ENCODE data around the gene NLN.
"Not testable (repeated sequence)": the region's sequence is repeated elsewhere in the genome, so short reads cannot be mapped to it uniquely, and the experiment has no call there.

Gene NLN

GRCh38 chr5:65732046-65732445 is 10.0 kb downstream of the NLN start:
- not testable (repeated sequence) for DNase-seq, ATAC-seq

GRCh38 chr5:65734196-65734775 is 12.3 kb downstream of the NLN start:
- not testable (repeated sequence) for ATAC-seq, DNase-seq

- no peak for ATAC-seq
- no peak for DNase-seq
Observed at GRCh38 chr5:65734921-65735320, 12.9 kb downstream of the NLN start.

- ATAC-seq (no peak), DNase-seq (no peak)
Observed at GRCh38 chr5:65736011-65736410, 14.0 kb downstream of the NLN start.

- DNase-seq (no peak), ATAC-seq (no peak)
Observed at GRCh38 chr5:65737842-65738241, 15.8 kb downstream of the NLN start.

- ATAC-seq (no peak), DNase-seq (no peak)
Observed at GRCh38 chr5:65738305-65738704, 16.3 kb downstream of the NLN start.

GRCh38 chr5:65739162-65739561 is 17.2 kb downstream of the NLN start:
- ATAC-seq (no peak), DNase-seq (no peak)

GRCh38 chr5:65742565-65743231 is 20.7 kb downstream of the NLN start:
- no peak for DNase-seq
- peak; percentile 83 for ATAC-seq

GRCh38 chr5:65749221-65749844 is 27.3 kb downstream of the NLN start:
- DNase-seq (no peak), ATAC-seq (no peak)

GRCh38 chr5:65749956-65750355 is 28.0 kb downstream of the NLN start:
- DNase-seq (no peak), ATAC-seq (no peak)

GRCh38 chr5:65750938-65751337 is 28.9 kb downstream of the NLN start:
- ATAC-seq (no peak), DNase-seq (no peak)

- no peak for ATAC-seq
- no peak for DNase-seq
Observed at GRCh38 chr5:65753189-65753588, 31.2 kb downstream of the NLN start.

- DNase-seq (no peak), ATAC-seq (no peak)
Observed at GRCh38 chr5:65758546-65759144, 36.6 kb downstream of the NLN start.

GRCh38 chr5:65760504-65761275 is 38.7 kb downstream of the NLN start:
- no peak for ATAC-seq

GRCh38 chr5:65762234-65762633 is 40.2 kb downstream of the NLN start:
- ATAC-seq (no peak), DNase-seq (no peak)

More at GRCh38 chr5:65760504-65761275, 38.7 kb downstream of the NLN start:
- no peak for DNase-seq

GRCh38 chr5:65765582-65765981 is 43.6 kb downstream of the NLN start:
- DNase-seq (no peak), ATAC-seq (no peak)

GRCh38 chr5:65766175-65766574 is 44.2 kb downstream of the NLN start:
- peak; percentile 69 for ATAC-seq
- no peak for DNase-seq

- no peak for ATAC-seq
- no peak for DNase-seq
Observed at GRCh38 chr5:65766781-65767180, 44.8 kb downstream of the NLN start.

- ATAC-seq (no peak), DNase-seq (no peak)
Observed at GRCh38 chr5:65767565-65767964, 45.6 kb downstream of the NLN start.

- no peak for ATAC-seq
Observed at GRCh38 chr5:65768723-65769346, 46.8 kb downstream of the NLN start.

GRCh38 chr5:65769539-65769938 is 47.5 kb downstream of the NLN start:
- DNase-seq (no peak), ATAC-seq (peak; percentile 39)

More at GRCh38 chr5:65768723-65769346, 46.8 kb downstream of the NLN start:
- DNase-seq, result no peak

- ATAC-seq (no peak), DNase-seq (no peak)
Observed at GRCh38 chr5:65771266-65771665, 49.3 kb downstream of the NLN start.
